Liver (tissue), 9 donors: ENCODE data around the gene SLIT1. TPM values are rescaled to one million over a fixed set of nuclear protein-coding genes. Genes with fewer than 3 reads are reported as not detected.

Source experiments
- DNase-seq: peaks from one replicate; pipeline ENCODE4 v3.0.0-alpha.2; 2017; ENCODE audit warnings: low spot score
- H3K27ac ChIP-seq, 2 donors: one replicate each; pipeline ENCODE4 v1.7.0; 2013; ENCODE audit warnings: inconsistent platforms in 2 of 2, low read length in 2 of 2, control low read depth in 1 of 2, low read depth in 1 of 2, mild to moderate bottlenecking in 1 of 2
- H3K27me3 ChIP-seq, 4 donors: one replicate each; pipeline versions ENCODE4 v1.6.1 to v1.7.0; 2013; ENCODE audit warnings: low read length in 3 of 4, inconsistent platforms in 1 of 4, mild to moderate bottlenecking in 1 of 4, moderate library complexity in 1 of 4; ENCODE audit not compliant: control insufficient read depth in 4 of 4, insufficient read depth in 4 of 4
- H3K36me3 ChIP-seq, 4 donors: one replicate each; pipeline versions ENCODE4 v1.6.1 to v1.7.0; 2013; ENCODE audit warnings: low read length in 3 of 4, mild to moderate bottlenecking in 3 of 4, low read depth in 1 of 4, moderate library complexity in 1 of 4; ENCODE audit not compliant: control insufficient read depth in 4 of 4, insufficient read depth in 3 of 4
- H3K4me1 ChIP-seq, 4 donors: one replicate each; pipeline versions ENCODE4 v1.6.1 to v1.7.0; 2013; ENCODE audit warnings: low read length in 3 of 4, mild to moderate bottlenecking in 3 of 4, moderate library complexity in 1 of 4; ENCODE audit not compliant: control insufficient read depth in 4 of 4, insufficient read depth in 4 of 4
- H3K4me3 ChIP-seq, 3 donors: one replicate each; pipeline versions ENCODE4 v1.6.1 to v1.7.0; 2013; ENCODE audit warnings: low read length in 3 of 3, control low read depth in 1 of 3, low read depth in 1 of 3, mild to moderate bottlenecking in 1 of 3
- H3K9ac ChIP-seq, 2 donors: one replicate each; pipeline ENCODE4 v1.7.0; 2013; ENCODE audit warnings: low read length in 2 of 2, mild to moderate bottlenecking in 2 of 2, moderate library complexity in 2 of 2, control low read depth in 1 of 2, low read depth in 1 of 2
- H3K9me3 ChIP-seq, 4 donors: one replicate each; pipeline versions ENCODE4 v1.6.1 to v1.7.0; 2013; ENCODE audit warnings: low read length in 3 of 4; ENCODE audit not compliant: control insufficient read depth in 4 of 4
- EGR1 ChIP-seq, 2 donors: IDR thresholded peaks; 2 replicates each; pipeline ENCODE4 v1.6.1; 2016 to 2018; ENCODE audit warnings: antibody characterized with exemption in 2 of 2, low read depth in 2 of 2
- FOXA1 ChIP-seq: IDR thresholded peaks from 2 replicates; pipeline ENCODE4 v1.6.1; 2016; ENCODE audit warnings: antibody characterized with exemption
- FOXA2 ChIP-seq: IDR thresholded peaks from 2 replicates; pipeline ENCODE4 v1.6.1; 2016; ENCODE audit warnings: antibody characterized with exemption
- GABPA ChIP-seq, 2 donors: IDR thresholded peaks in 1 of 2; conservative IDR thresholded peaks in 1 of 2; 2 replicates each; pipeline ENCODE4 v1.6.1; 2016; ENCODE audit warnings: antibody characterized with exemption in 2 of 2, mild to moderate bottlenecking in 1 of 2, moderate library complexity in 1 of 2
- HNF4A ChIP-seq, 2 donors: conservative IDR thresholded peaks; 2 replicates each; pipeline ENCODE4 v1.6.1; 2016; ENCODE audit warnings: antibody characterized with exemption in 2 of 2, mild to moderate bottlenecking in 2 of 2
- NR2F2 ChIP-seq: IDR thresholded peaks from 2 replicates; pipeline ENCODE4 v1.6.1; 2016; ENCODE audit warnings: antibody characterized with exemption
- RAD21 ChIP-seq, 2 donors: IDR thresholded peaks; 2 replicates each; pipeline ENCODE4 v1.6.1; 2016; ENCODE audit warnings: antibody characterized with exemption in 2 of 2, mild to moderate bottlenecking in 2 of 2
- REST ChIP-seq: IDR thresholded peaks from 2 replicates; pipeline ENCODE4 v1.6.1; 2016; ENCODE audit warnings: antibody characterized with exemption, mild to moderate bottlenecking
- RXRA ChIP-seq, 2 donors: IDR thresholded peaks; 2 replicates each; pipeline ENCODE4 v1.6.1; 2017 to 2018; ENCODE audit warnings: antibody characterized with exemption in 2 of 2, mild to moderate bottlenecking in 1 of 2
- SP1 ChIP-seq: IDR thresholded peaks from 2 replicates; pipeline ENCODE4 v1.6.1; 2018; ENCODE audit warnings: antibody characterized with exemption, mild to moderate bottlenecking
- TAF1 ChIP-seq: conservative IDR thresholded peaks from 2 replicates; pipeline ENCODE4 v1.6.1; 2016; ENCODE audit warnings: antibody characterized with exemption, mild to moderate bottlenecking
- YY1 ChIP-seq: IDR thresholded peaks from 2 replicates; pipeline ENCODE4 v1.6.1; 2016; ENCODE audit warnings: antibody characterized with exemption, mild to moderate bottlenecking
- ZBTB33 ChIP-seq: IDR thresholded peaks from 2 replicates; pipeline ENCODE4 v1.6.1; 2016; ENCODE audit warnings: antibody characterized with exemption
- WGBS: extraction: QIAGEN DNeasy Blood & Tissue Kit; methylation state at CpG from one replicate; pipeline ENCODE4 v1.1.7; 2013; 5-methylcytosine and 5-hydroxymethylcytosine counted together
- polyA plus RNA-seq, 2 donors: library from polyadenylated mRNA; stranded (reverse) in 1 of 2; unstranded in 1 of 2; fragments of 200-250 nt in 1 of 2; fragments of >200 nt in 1 of 2; fragmentation: Nextera tagmentation in 1 of 2; extraction: Ambion mirVana in 1 of 2; gene quantifications; one replicate each; pipeline versions ENCODE4 v1.2.1 to v1.2.3, GENCODE V29; 2013 to 2015
- total RNA-seq, 2 donors: library from RNA; depleted of rRNA; stranded (reverse); fragments of >200 nt; gene quantifications; one replicate each; pipeline ENCODE4 v1.2.3, GENCODE V29; 2014
- TF ChIP-seq, protein P1 (sequence below): fragments of 150-350 bp; IDR thresholded peaks from 2 replicates; pipeline ENCODE4 v1.5.1; 2017; ENCODE audit warnings: improper control_type of control experiment, low read depth, low read length; ENCODE audit not compliant: missing input control
- TF ChIP-seq, protein P2 (sequence below): IDR thresholded peaks from 2 replicates; pipeline ENCODE4 v1.6.1; 2016; ENCODE audit warnings: antibody characterized with exemption
- TF ChIP-seq, protein P3 (sequence below): IDR thresholded peaks from 2 replicates; pipeline ENCODE4 v1.6.1; 2016; ENCODE audit warnings: antibody characterized with exemption
- donor health status: healthy.
- donor health status: healthy.
- donor health status: healthy.
- donor health status: healthy.
- donor health status: healthy.

The SLIT1 gene
- total and polyA plus RNA-seq, 4 donors: under 0.01 to 0.14 (median 0.06) TPM

- H3K36me3 ChIP-seq: no peaks in the 10 kb centered on the region
- WGBS: 68% methylated on average over 14 of the region's 14 CpGs
- no peak overlapping the region for H3K9ac ChIP-seq
- no peaks in the 10 kb centered on the region for H3K4me1 ChIP-seq
- peaks cover 0 to 2% (median 0%) of the 10 kb centered on the region in 4 donors for H3K27me3 ChIP-seq
- H3K9me3 ChIP-seq: no peaks in the 10 kb centered on the region
- DNase-seq: no peak
- no peak overlapping the region for H3K27ac ChIP-seq
- no peak overlapping the region for H3K4me3 ChIP-seq
- TF ChIP-seq FOXA2 (no peak), SP1 (no peak), EGR1 (IDR thresholded peaks at IDR 0.05; ENCODE audit: low read depth in 2 of 2) (no peak), YY1 (no peak), RAD21 (IDR thresholded peaks at IDR 0.05) (no peak), HNF4A (conservative IDR thresholded peaks at IDR 0.05) (no peak), ZBTB33 (no peak), REST (no peak), NR2F2 (no peak), TAF1 (no peak)
- TF ChIP-seq, protein P1, sequence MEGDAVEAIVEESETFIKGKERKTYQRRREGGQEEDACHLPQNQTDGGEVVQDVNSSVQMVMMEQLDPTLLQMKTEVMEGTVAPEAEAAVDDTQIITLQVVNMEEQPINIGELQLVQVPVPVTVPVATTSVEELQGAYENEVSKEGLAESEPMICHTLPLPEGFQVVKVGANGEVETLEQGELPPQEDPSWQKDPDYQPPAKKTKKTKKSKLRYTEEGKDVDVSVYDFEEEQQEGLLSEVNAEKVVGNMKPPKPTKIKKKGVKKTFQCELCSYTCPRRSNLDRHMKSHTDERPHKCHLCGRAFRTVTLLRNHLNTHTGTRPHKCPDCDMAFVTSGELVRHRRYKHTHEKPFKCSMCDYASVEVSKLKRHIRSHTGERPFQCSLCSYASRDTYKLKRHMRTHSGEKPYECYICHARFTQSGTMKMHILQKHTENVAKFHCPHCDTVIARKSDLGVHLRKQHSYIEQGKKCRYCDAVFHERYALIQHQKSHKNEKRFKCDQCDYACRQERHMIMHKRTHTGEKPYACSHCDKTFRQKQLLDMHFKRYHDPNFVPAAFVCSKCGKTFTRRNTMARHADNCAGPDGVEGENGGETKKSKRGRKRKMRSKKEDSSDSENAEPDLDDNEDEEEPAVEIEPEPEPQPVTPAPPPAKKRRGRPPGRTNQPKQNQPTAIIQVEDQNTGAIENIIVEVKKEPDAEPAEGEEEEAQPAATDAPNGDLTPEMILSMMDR: no peak
- TF ChIP-seq, protein P2, sequence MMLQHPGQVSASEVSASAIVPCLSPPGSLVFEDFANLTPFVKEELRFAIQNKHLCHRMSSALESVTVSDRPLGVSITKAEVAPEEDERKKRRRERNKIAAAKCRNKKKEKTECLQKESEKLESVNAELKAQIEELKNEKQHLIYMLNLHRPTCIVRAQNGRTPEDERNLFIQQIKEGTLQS: no peak
These were observed 82.3 kb downstream of the SLIT1 start for GRCh38 chr10:97103316-97104080.

- peaks cover 0 to 2% (median 0%) of the 10 kb centered on the region in 4 donors for H3K27me3 ChIP-seq
- 89% methylated on average over 6 of the region's 6 CpGs for WGBS
- no peaks in the 10 kb centered on the region for H3K36me3 ChIP-seq
- H3K27ac ChIP-seq: no peak overlapping the region
- no peak overlapping the region for H3K4me3 ChIP-seq
- TF ChIP-seq RXRA (IDR thresholded peaks at IDR 0.05) (no peak), NR2F2 (no peak), SP1 (no peak), FOXA2 (no peak), HNF4A (conservative IDR thresholded peaks at IDR 0.05) (no peak), ZBTB33 (no peak), FOXA1 (no peak), TAF1 (no peak), GABPA (IDR thresholded peaks at IDR 0.05 in 1 of 2, conservative IDR thresholded peaks at IDR 0.05 in 1 of 2) (no peak)
- TF ChIP-seq, protein P3, sequence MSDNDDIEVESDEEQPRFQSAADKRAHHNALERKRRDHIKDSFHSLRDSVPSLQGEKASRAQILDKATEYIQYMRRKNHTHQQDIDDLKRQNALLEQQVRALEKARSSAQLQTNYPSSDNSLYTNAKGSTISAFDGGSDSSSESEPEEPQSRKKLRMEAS: no peak
- TF ChIP-seq, protein P1: no peak
- DNase-seq: no peak
- H3K9ac ChIP-seq: no peak overlapping the region
- no peaks in the 10 kb centered on the region for H3K9me3 ChIP-seq
- no peaks in the 10 kb centered on the region for H3K4me1 ChIP-seq
These were observed 83.3 kb downstream of the SLIT1 start for GRCh38 chr10:97102441-97102840.
